H1 (cell line): Measurements from ENCODE around the gene ACTL7A. TPM values are rescaled to one million over a fixed set of nuclear protein-coding genes. Genes with fewer than 3 reads are reported as not detected.

ENCODE experiments used
- CTCF ChIA-PET: fragments of 300-600 bp; sonication (Branson Sonifier 250); formaldehyde crosslinking; loops from one replicate; lab custom pipeline; 2021; ENCODE audit not compliant: partially characterized antibody; lab: Charles Lee
- POLR2A ChIA-PET: fragments of 300-600 bp; sonication (Branson Sonifier 250); formaldehyde crosslinking; loops from one replicate; lab custom pipeline; 2021; ENCODE audit warnings: inconsistent platforms; ENCODE audit not compliant: partially characterized antibody; lab: Charles Lee
- DNase-seq, 2 experiments: peaks; one replicate each; pipeline versions ENCODE4 v3.0.0 to v3.0.0-alpha.2; 2010 to 2022; ENCODE audit warnings: low spot score in 2 of 2, low read depth in 1 of 2, mixed read lengths in 1 of 2
- FAIRE-seq: peaks from 2 replicates; lab custom pipeline; 2011; peaks lifted over from hg19 to GRCh38; lab: Jason Lieb, UNC
- H2AFZ ChIP-seq: 2 replicates; pipeline ENCODE4 v1.8.1; 2012; ENCODE audit warnings: low read length, inconsistent platforms
- H2AK5ac ChIP-seq: 2 replicates; pipeline ENCODE4 v1.6.1; 2013; ENCODE audit warnings: low read depth, low read length
- H2BK120ac ChIP-seq: replicated peaks from 2 replicates; pipeline ENCODE3; 2013; ENCODE audit warnings: low read depth, low read length, inconsistent platforms
- H2BK12ac ChIP-seq: 2 replicates; pipeline ENCODE4 v1.6.1; 2013; ENCODE audit warnings: low read depth, low read length
- H2BK15ac ChIP-seq: 2 replicates; pipeline ENCODE4 v1.6.1; 2013; ENCODE audit warnings: low read length
- H2BK20ac ChIP-seq: 2 replicates; pipeline ENCODE4 v1.6.1; 2013; ENCODE audit warnings: low read length
- H2BK5ac ChIP-seq: 2 replicates; pipeline ENCODE4 v1.6.1; 2013; ENCODE audit warnings: low read depth, low read length
- H3K14ac ChIP-seq: 2 replicates; pipeline ENCODE4 v1.6.1; 2013; ENCODE audit warnings: inconsistent platforms; ENCODE audit not compliant: insufficient read length
- H3K18ac ChIP-seq: 2 replicates; pipeline ENCODE4 v1.6.1; 2013; ENCODE audit warnings: low read length; ENCODE audit errors: extremely low read depth
- H3K23ac ChIP-seq: 2 replicates; pipeline ENCODE4 v1.6.1; 2013; ENCODE audit warnings: inconsistent platforms; ENCODE audit not compliant: insufficient read length
- H3K23me2 ChIP-seq: 2 replicates; pipeline ENCODE4 v1.6.1; 2013; ENCODE audit warnings: low read depth, low read length
- H3K27ac ChIP-seq: 2 replicates; pipeline ENCODE4 v1.6.1; 2011; ENCODE audit warnings: low read depth, low read length, inconsistent platforms
- H3K27me3 ChIP-seq, 4 experiments: replicated peaks in 1 of 4; 1 replicate in 1 of 4; 2 replicates in 3 of 4; pipeline versions ENCODE4 v1.6.1 to v1.8.1; 2011 to 2013; ENCODE audit warnings: low read length in 3 of 4, mild to moderate bottlenecking in 3 of 4, inconsistent platforms in 2 of 4, mixed read lengths in 2 of 4, moderate library complexity in 1 of 4; ENCODE audit not compliant: control insufficient read depth in 3 of 4, insufficient read depth in 3 of 4; ENCODE audit errors: extremely low read depth in 1 of 4
- H3K36me3 ChIP-seq, 4 experiments: 2 replicates each; pipeline versions ENCODE4 v1.6.1 to v1.8.1; 2011 to 2013; ENCODE audit warnings: mild to moderate bottlenecking in 4 of 4, low read length in 3 of 4, moderate library complexity in 2 of 4, control low read depth in 1 of 4, inconsistent platforms in 1 of 4; ENCODE audit not compliant: insufficient read depth in 4 of 4, control insufficient read depth in 2 of 4
- H3K4ac ChIP-seq: replicated peaks from 2 replicates; pipeline ENCODE3; 2013; ENCODE audit warnings: low read length, low read depth, mixed read lengths, inconsistent platforms; ENCODE audit not compliant: insufficient read length
- H3K4me1 ChIP-seq, 4 experiments: replicated peaks in 1 of 4; 1 replicate in 1 of 4; 2 replicates in 3 of 4; pipeline versions ENCODE4 v1.6.1 to v1.8.1; 2011 to 2013; ENCODE audit warnings: low read length in 3 of 4, inconsistent platforms in 2 of 4, mixed read lengths in 1 of 4; ENCODE audit not compliant: insufficient read depth in 4 of 4, control insufficient read depth in 3 of 4
- H3K4me2 ChIP-seq, 2 experiments: 2 replicates each; pipeline versions ENCODE4 v1.6.1 to v1.8.1; 2011 to 2013; ENCODE audit warnings: low read depth in 2 of 2, low read length in 2 of 2, control low read depth in 1 of 2, inconsistent platforms in 1 of 2, mild to moderate bottlenecking in 1 of 2; ENCODE audit not compliant: insufficient read depth in 1 of 2
- H3K4me3 ChIP-seq, 4 experiments: fragments of 200-600, 300-600 bp in 1 of 4; sonication (generic), shearing (Covaris generic), sonication (Bioruptor Twin) in 1 of 4; 2 replicates each; pipeline versions ENCODE4 v1.5.1 to v1.8.1; 2011 to 2016; ENCODE audit warnings: low read length in 4 of 4, low read depth in 3 of 4, control low read depth in 2 of 4, inconsistent platforms in 2 of 4, mild to moderate bottlenecking in 2 of 4, mixed read lengths in 1 of 4, moderate library complexity in 1 of 4; ENCODE audit not compliant: insufficient read depth in 2 of 4; ENCODE audit errors: extremely low read depth in 1 of 4
- H3K56ac ChIP-seq: replicated peaks from 2 replicates; pipeline ENCODE3; 2013; ENCODE audit warnings: low read depth, mild to moderate bottlenecking, mixed read lengths, low read length, inconsistent platforms; ENCODE audit not compliant: insufficient read length
- H3K79me1 ChIP-seq: 2 replicates; pipeline ENCODE4 v1.6.1; 2013; ENCODE audit warnings: low read depth, low read length, control low read depth
- H3K79me2 ChIP-seq, 2 experiments: 2 replicates each; pipeline versions ENCODE4 v1.6.1 to v1.8.1; 2012 to 2013; ENCODE audit warnings: low read length in 2 of 2, mild to moderate bottlenecking in 2 of 2, inconsistent platforms in 1 of 2; ENCODE audit not compliant: insufficient read depth in 2 of 2, control insufficient read depth in 1 of 2
- H3K9ac ChIP-seq, 4 experiments: replicated peaks in 1 of 4; 1 replicate in 1 of 4; 2 replicates in 3 of 4; pipeline versions ENCODE4 v1.6.1 to v1.8.1; 2011 to 2013; ENCODE audit warnings: low read depth in 3 of 4, low read length in 3 of 4, control low read depth in 2 of 4, mild to moderate bottlenecking in 2 of 4, moderate library complexity in 2 of 4, inconsistent platforms in 1 of 4; ENCODE audit errors: extremely low read depth in 1 of 4
- H3K9me3 ChIP-seq, 2 experiments: 2 replicates each; pipeline versions ENCODE4 v1.6.1 to v1.8.1; 2012 to 2013; ENCODE audit warnings: mild to moderate bottlenecking in 2 of 2, moderate library complexity in 2 of 2, control low read depth in 1 of 2, inconsistent platforms in 1 of 2, low read depth in 1 of 2, low read length in 1 of 2, mixed read lengths in 1 of 2; ENCODE audit not compliant: insufficient read depth in 2 of 2
- H4K20me1 ChIP-seq, 2 experiments: replicated peaks in 1 of 2; 2 replicates each; pipeline versions ENCODE3 to v1.8.1; 2011 to 2013; ENCODE audit warnings: inconsistent platforms in 2 of 2, low read length in 2 of 2, mild to moderate bottlenecking in 1 of 2; ENCODE audit not compliant: insufficient read depth in 2 of 2, control insufficient read depth in 1 of 2
- H4K5ac ChIP-seq: 2 replicates; pipeline ENCODE4 v1.6.1; 2013; ENCODE audit warnings: low read length, low read depth, mixed read lengths, inconsistent platforms; ENCODE audit not compliant: insufficient read length
- H4K8ac ChIP-seq: 2 replicates; pipeline ENCODE4 v1.8.0; 2013; ENCODE audit warnings: mild to moderate bottlenecking, moderate library complexity, low read length, inconsistent platforms; ENCODE audit not compliant: insufficient read depth; ENCODE audit errors: extremely low read depth
- H4K91ac ChIP-seq: replicated peaks from 2 replicates; pipeline ENCODE3; 2013; ENCODE audit warnings: low read length, mixed read lengths, inconsistent platforms; ENCODE audit not compliant: insufficient read length
- CTCF ChIP-seq, 3 experiments: IDR thresholded peaks; 1 replicate in 2 of 3; 2 replicates in 1 of 3; pipeline versions ENCODE4 v1.5.1 to v1.6.1; 2011; ENCODE audit warnings: low read length in 3 of 3, mild to moderate bottlenecking in 3 of 3, inconsistent platforms in 2 of 3, low read depth in 1 of 3, moderate library complexity in 1 of 3; ENCODE audit not compliant: insufficient read depth in 1 of 3; ENCODE audit errors: control extremely low read depth in 1 of 3
- RAD21 ChIP-seq, 2 experiments: IDR thresholded peaks in 1 of 2; conservative IDR thresholded peaks in 1 of 2; 2 replicates each; pipeline ENCODE4 v1.6.1; 2011; ENCODE audit warnings: low read depth in 2 of 2, low read length in 2 of 2, improper control_type of control experiment in 1 of 2, inconsistent platforms in 1 of 2, mild to moderate bottlenecking in 1 of 2, moderate library complexity in 1 of 2
- WGBS, 2 experiments: shearing (Covaris generic) in 1 of 2; methylation state at CpG; one replicate each; pipeline versions ENCODE4 v1.1.6 to v1.1.7; 2013 to 2015; ENCODE audit warnings: low lambda C conversion rate in 2 of 2, mixed read lengths in 2 of 2, inconsistent platforms in 1 of 2, low coverage in 1 of 2, missing lambda C conversion rate in 1 of 2; ENCODE audit not compliant: insufficient replicate concordance in 2 of 2, insufficient coverage in 1 of 2, insufficient read length in 1 of 2; ENCODE audit errors: extremely low coverage in 1 of 2, missing lambda C conversion rate in 1 of 2; 5-methylcytosine and 5-hydroxymethylcytosine counted together
- polyA plus RNA-seq, 7 experiments: library from polyadenylated mRNA; depleted of rRNA in 3 of 7; stranded (reverse) in 5 of 7; unstranded in 2 of 7; fragments of >200 nt in 5 of 7; fragments of 200-250 nt in 2 of 7; gene quantifications; 1 replicate in 5 of 7; 2 replicates in 1 of 7; 4 replicates in 1 of 7; pipeline versions ENCODE4 v1.2.1 to v1.2.3, GENCODE V29; 2011 to 2013; ENCODE audit warnings: missing spikeins in 2 of 7, mixed read lengths in 2 of 7
- total RNA-seq: library from RNA; stranded (reverse); fragmentation: NEBNext Ultra II Directional; extraction: Animal tissue kit (Norgen Biotek cat#: 25700); gene quantifications from 2 replicates; pipeline ENCODE4 v1.2.1, GENCODE V29; 2021

ACTL7A gene
- total and polyA plus RNA-seq, 2 of the 8 experiments (the other 6 are each of a cell fraction or from before 2014, with no cell fraction given) = not detected

GRCh38 chr9:108836319-108836718 lies 25.7 kb upstream of the ACTL7A start:
- H2BK20ac ChIP-seq = no peak overlapping the region
- DNase-seq (no peak), FAIRE-seq (no peak)
- H3K9me3 ChIP-seq = peaks cover 0 to 4% of the 10 kb centered on the region in 2 experiments; a peak in 1 of 4 replicates
- no peak for TF ChIP-seq CTCF (IDR thresholded peaks at IDR 0.05; ENCODE audit: control extremely low read depth in 1 of 3, insufficient read depth in 1 of 3, low read depth in 1 of 3, low read length in 3 of 3)
- TF ChIP-seq RAD21 (IDR thresholded peaks at IDR 0.05 in 1 of 2, conservative IDR thresholded peaks at IDR 0.05 in 1 of 2; ENCODE audit: low read depth in 2 of 2, low read length in 2 of 2) = no peak
- H4K8ac ChIP-seq = no peak overlapping the region
- H3K4me2 ChIP-seq = no peak overlapping the region
- H2BK120ac ChIP-seq = no peak overlapping the region
- ChIA-PET CTCF (interaction anchor here (0.7 to 1.7 kb wide), 9 partner anchors 15 to 347 kb away, joined by 3 to 6 read pairs (median 4); no protein-coding TSS in a partner anchor), POLR2A (no interaction called here)
- no peaks in the 10 kb centered on the region for H3K27me3 ChIP-seq
- no peak overlapping the region for H3K14ac ChIP-seq
- H3K4ac ChIP-seq = no peak overlapping the region
- H2AK5ac ChIP-seq = no peak overlapping the region
- no peak overlapping the region for H2BK5ac ChIP-seq
- no peaks in the 10 kb centered on the region for H4K20me1 ChIP-seq
- H3K4me3 ChIP-seq = no peak overlapping the region
- no peak overlapping the region for H2AFZ ChIP-seq
- H4K91ac ChIP-seq = no peak overlapping the region
- H3K23ac ChIP-seq = no peak overlapping the region
- H2BK12ac ChIP-seq = no peak overlapping the region
- H2BK15ac ChIP-seq = no peak overlapping the region
- peaks cover 0 to 2% (median 0%) of the 10 kb centered on the region in 4 experiments; a peak in 1 of 7 replicates for H3K4me1 ChIP-seq
- H3K79me1 ChIP-seq = no peaks in the 10 kb centered on the region
- no peaks in the 10 kb centered on the region for H3K79me2 ChIP-seq
- H3K18ac ChIP-seq = no peak overlapping the region
- no peaks in the 10 kb centered on the region for H3K36me3 ChIP-seq
- no peaks in the 10 kb centered on the region for H3K23me2 ChIP-seq
- 90% methylated on average over 9 of the region's 9 CpGs; no CpG with 5 or more reads in 1 of the 2 experiments for WGBS, 2 experiments
- no peak overlapping the region for H3K9ac ChIP-seq
- H3K56ac ChIP-seq = no peak overlapping the region
- H4K5ac ChIP-seq = no peak overlapping the region
- H3K27ac ChIP-seq = no peak overlapping the region
